Stimulated activated CD8-positive, alpha-beta memory T cell treated with anti-CD3 and anti-CD28 coated beads, Interleukin-12 subunit alpha, Interleukin-12 subunit beta, amount 100 ng/mL, for 1 hour (primary cell): Measurements from ENCODE around the gene RANBP1.

Experiments
- DNase-seq: peaks from one replicate; pipeline ENCODE4 v3.0.0-alpha.2; 2020; ENCODE audit warnings: low read depth

Gene RANBP1

DNA sequence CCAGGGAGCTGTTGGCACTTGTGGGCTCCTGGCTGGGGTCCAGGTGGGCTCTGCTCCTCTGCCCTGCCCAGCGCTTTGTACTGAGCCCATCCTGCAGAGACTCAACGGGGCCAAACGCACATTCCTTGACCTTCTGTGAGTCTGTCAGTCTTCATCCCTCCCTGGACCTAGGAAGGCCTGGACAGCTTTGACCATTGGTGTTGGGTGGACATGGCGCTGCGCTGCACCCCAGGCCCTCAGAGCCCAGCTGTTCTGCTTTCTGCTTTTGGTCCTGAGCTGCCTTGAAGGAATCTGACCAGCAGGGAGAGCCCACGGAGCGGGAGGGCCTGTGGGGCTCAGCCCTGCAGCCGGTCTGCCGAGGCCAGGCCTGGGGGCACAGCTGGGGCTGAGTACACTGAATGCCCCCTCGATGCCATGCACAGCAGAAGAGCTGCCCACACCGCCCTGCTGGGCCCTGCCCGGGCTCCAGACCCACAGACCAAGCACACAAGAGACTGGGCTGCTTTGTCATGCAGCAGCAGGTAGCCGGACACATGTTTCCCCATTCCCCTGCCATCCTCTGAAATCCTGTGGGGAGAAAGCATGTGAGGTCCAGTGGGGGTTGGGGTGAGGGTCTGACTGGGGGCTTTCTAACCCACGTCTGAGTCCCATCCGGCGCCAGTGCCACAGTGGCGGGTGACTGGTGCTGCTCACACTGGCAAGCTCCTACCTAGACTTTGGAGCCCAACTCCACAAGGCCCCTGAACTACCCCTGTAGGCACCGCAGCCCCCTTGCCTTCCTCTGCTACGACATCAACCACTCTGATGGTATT, 59.1 kb downstream of the RANBP1 start:
- no peak for DNase-seq

DNA sequence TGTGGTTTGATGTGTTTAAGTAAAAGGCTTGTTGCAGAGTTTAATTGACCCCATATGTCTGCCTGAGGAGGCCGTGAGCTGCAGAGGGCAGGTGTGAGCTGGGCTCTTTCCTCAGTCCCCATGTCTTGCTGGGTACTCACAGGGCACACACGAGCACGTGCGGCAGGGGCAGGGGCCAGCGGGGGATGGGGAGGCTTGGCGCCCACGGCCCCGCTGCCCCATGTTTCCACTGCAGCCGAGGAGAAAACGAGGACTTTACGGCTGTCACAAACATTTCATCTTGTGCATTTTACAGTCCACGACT, 59.6 kb downstream of the RANBP1 start:
- DNase-seq, result no peak

DNA sequence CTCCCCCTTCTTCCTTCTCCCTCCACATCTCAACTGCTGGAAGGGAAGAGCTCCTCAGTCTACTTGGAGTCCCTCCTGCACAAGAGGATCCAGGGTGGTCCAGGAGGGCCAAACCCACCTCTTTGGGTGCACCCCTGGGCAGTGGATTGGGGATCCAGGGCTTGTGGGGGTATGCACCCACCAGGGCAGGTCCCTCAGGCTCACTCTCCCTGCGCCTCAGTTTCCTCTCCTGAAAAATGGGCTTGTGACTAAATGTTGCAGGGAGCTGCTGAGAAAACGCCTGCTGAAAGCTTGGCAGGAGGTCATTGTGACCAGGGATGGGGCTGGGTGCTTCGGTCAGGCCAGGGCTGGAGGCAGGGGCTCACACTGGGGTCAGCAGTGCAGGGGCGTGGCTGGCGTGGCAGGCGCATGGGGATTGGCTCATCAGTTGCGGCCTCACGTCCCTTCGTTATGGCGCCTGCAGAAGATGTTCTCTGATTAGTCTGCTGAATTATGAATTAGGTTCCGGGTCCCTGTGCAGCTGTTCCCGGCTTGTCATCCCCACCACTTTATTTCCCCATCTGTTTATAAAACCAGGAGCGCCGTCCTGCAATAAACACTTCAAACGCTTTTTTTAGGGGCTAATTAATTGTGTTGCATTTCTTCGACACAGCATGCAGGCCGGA, 60.6 kb downstream of the RANBP1 start:
- no peak for DNase-seq
